ENCODE data around the gene JUP.
"Not testable (repeated sequence)": the region's sequence is repeated elsewhere in the genome, so short reads cannot be mapped to it uniquely, and the experiment has no call there.

The JUP gene

GRCh38 chr17:41777574-41778188 lies 8.8 kb downstream of the JUP start:
- no peaks in the 10 kb centered on the region for H3K27me3 ChIP-seq (ENCODE audit: control insufficient read depth in 2 of 2, insufficient read depth in 2 of 2, low read length in 2 of 2)
- no peaks in the 10 kb centered on the region for H3K9me3 ChIP-seq (ENCODE audit: control insufficient read depth in 2 of 2, low read length in 2 of 2)
- peak overlapping the region; percentile 44 to 72 for H3K9ac ChIP-seq (ENCODE audit: low read depth in 1 of 2, low read length in 2 of 2)
- H3K4me1 ChIP-seq (ENCODE audit: control insufficient read depth in 2 of 2, insufficient read depth in 2 of 2, low read length in 2 of 2) = peaks cover 57 to 64% of the 10 kb centered on the region in 2 donors
- H3K36me3 ChIP-seq (ENCODE audit: control insufficient read depth in 2 of 2, insufficient read depth in 2 of 2, low read length in 2 of 2) = peaks cover 3 to 10% of the 10 kb centered on the region in 2 donors
- peak overlapping the region in 1 of 2 donors; percentile 7 for H3K4me3 ChIP-seq (ENCODE audit: low read length in 2 of 2)
- H3K27ac ChIP-seq (ENCODE audit: low read depth in 2 of 2, low read length in 2 of 2) = peak overlapping the region; percentile 95

- peak overlapping the region; percentile 44 to 72 for H3K9ac ChIP-seq (ENCODE audit: low read depth in 1 of 2, low read length in 2 of 2)
- H3K4me1 ChIP-seq (ENCODE audit: control insufficient read depth in 2 of 2, insufficient read depth in 2 of 2, low read length in 2 of 2) = peaks cover 57 to 64% of the 10 kb centered on the region in 2 donors
- no peaks in the 10 kb centered on the region for H3K9me3 ChIP-seq (ENCODE audit: control insufficient read depth in 2 of 2, low read length in 2 of 2)
- H3K27ac ChIP-seq (ENCODE audit: low read depth in 2 of 2, low read length in 2 of 2) = peak overlapping the region; percentile 95
- H3K27me3 ChIP-seq (ENCODE audit: control insufficient read depth in 2 of 2, insufficient read depth in 2 of 2, low read length in 2 of 2) = no peaks in the 10 kb centered on the region
- peak overlapping the region; percentile 7 to 11 for H3K4me3 ChIP-seq (ENCODE audit: low read length in 2 of 2)
- H3K36me3 ChIP-seq (ENCODE audit: control insufficient read depth in 2 of 2, insufficient read depth in 2 of 2, low read length in 2 of 2) = peaks cover 3 to 11% of the 10 kb centered on the region in 2 donors
These were observed 9.3 kb downstream of the JUP start for GRCh38 chr17:41777157-41777573.

GRCh38 chr17:41776262-41776900 lies 10.1 kb downstream of the JUP start:
- H3K4me1 ChIP-seq (ENCODE audit: control insufficient read depth in 2 of 2, insufficient read depth in 2 of 2, low read length in 2 of 2) = peaks cover 60 to 72% of the 10 kb centered on the region in 2 donors
- H3K4me3 ChIP-seq (ENCODE audit: low read length in 2 of 2); H3K27me3 ChIP-seq (ENCODE audit: control insufficient read depth in 2 of 2, insufficient read depth in 2 of 2, low read length in 2 of 2); H3K9me3 ChIP-seq (ENCODE audit: control insufficient read depth in 2 of 2, low read length in 2 of 2): not testable (repeated sequence)
- H3K9ac ChIP-seq (ENCODE audit: low read depth in 1 of 2, low read length in 2 of 2) = peak overlapping the region; percentile 56 to 82
- peaks cover 10 to 11% of the 10 kb centered on the region in 2 donors for H3K36me3 ChIP-seq (ENCODE audit: control insufficient read depth in 2 of 2, insufficient read depth in 2 of 2, low read length in 2 of 2)
- H3K27ac ChIP-seq (ENCODE audit: low read depth in 2 of 2, low read length in 2 of 2) = peak overlapping the region; percentile 95

GRCh38 chr17:41775394-41776226 lies 10.9 kb downstream of the JUP start:
- Histone ChIP-seq H3K4me1 (ENCODE audit: control insufficient read depth in 2 of 2, insufficient read depth in 2 of 2, low read length in 2 of 2) (peaks cover 62 to 74% of the 10 kb centered on the region in 2 donors), H3K36me3 (ENCODE audit: control insufficient read depth in 2 of 2, insufficient read depth in 2 of 2, low read length in 2 of 2) (peaks cover 15 to 16% of the 10 kb centered on the region in 2 donors), H3K4me3 (ENCODE audit: low read length in 2 of 2) (peak overlapping the region in 1 of 2 donors; percentile 31), H3K9ac (ENCODE audit: low read depth in 1 of 2, low read length in 2 of 2) (peak overlapping the region; percentile 56 to 82), H3K27ac (ENCODE audit: low read depth in 2 of 2, low read length in 2 of 2) (peak overlapping the region; percentile 95), H3K9me3 (ENCODE audit: control insufficient read depth in 2 of 2, low read length in 2 of 2) (no peaks in the 10 kb centered on the region), H3K27me3 (ENCODE audit: control insufficient read depth in 2 of 2, insufficient read depth in 2 of 2, low read length in 2 of 2) (no peaks in the 10 kb centered on the region)

GRCh38 chr17:41773731-41774193 lies 12.7 kb downstream of the JUP start:
- H3K9ac ChIP-seq (ENCODE audit: low read depth in 1 of 2, low read length in 2 of 2) = peak overlapping the region; percentile 68 to 82
- H3K36me3 ChIP-seq (ENCODE audit: control insufficient read depth in 2 of 2, insufficient read depth in 2 of 2, low read length in 2 of 2) = peaks cover 33% of the 10 kb centered on the region in 2 donors
- H3K4me3 ChIP-seq (ENCODE audit: low read length in 2 of 2) = peak overlapping the region in 1 of 2 donors; percentile 43
- peak overlapping the region; percentile 95 for H3K27ac ChIP-seq (ENCODE audit: low read depth in 2 of 2, low read length in 2 of 2)
- H3K9me3 ChIP-seq (ENCODE audit: control insufficient read depth in 2 of 2, low read length in 2 of 2) = no peaks in the 10 kb centered on the region
- no peaks in the 10 kb centered on the region for H3K27me3 ChIP-seq (ENCODE audit: control insufficient read depth in 2 of 2, insufficient read depth in 2 of 2, low read length in 2 of 2)
- peaks cover 60 to 70% of the 10 kb centered on the region in 2 donors for H3K4me1 ChIP-seq (ENCODE audit: control insufficient read depth in 2 of 2, insufficient read depth in 2 of 2, low read length in 2 of 2)

- Histone ChIP-seq H3K27ac (ENCODE audit: low read depth in 2 of 2, low read length in 2 of 2) (peak overlapping the region; percentile 95), H3K36me3 (ENCODE audit: control insufficient read depth in 2 of 2, insufficient read depth in 2 of 2, low read length in 2 of 2) (peaks cover 37 to 39% of the 10 kb centered on the region in 2 donors), H3K27me3 (ENCODE audit: control insufficient read depth in 2 of 2, insufficient read depth in 2 of 2, low read length in 2 of 2) (no peaks in the 10 kb centered on the region), H3K9me3 (ENCODE audit: control insufficient read depth in 2 of 2, low read length in 2 of 2) (no peaks in the 10 kb centered on the region), H3K4me3 (ENCODE audit: low read length in 2 of 2) (peak overlapping the region in 1 of 2 donors; percentile 56), H3K4me1 (ENCODE audit: control insufficient read depth in 2 of 2, insufficient read depth in 2 of 2, low read length in 2 of 2) (peaks cover 60 to 68% of the 10 kb centered on the region in 2 donors), H3K9ac (ENCODE audit: low read depth in 1 of 2, low read length in 2 of 2) (peak overlapping the region; percentile 72 to 82)
These were observed 13.3 kb downstream of the JUP start for GRCh38 chr17:41773190-41773588.

GRCh38 chr17:41772586-41773189 lies 13.8 kb downstream of the JUP start:
- Histone ChIP-seq H3K9me3 (ENCODE audit: control insufficient read depth in 2 of 2, low read length in 2 of 2) (no peaks in the 10 kb centered on the region), H3K27ac (ENCODE audit: low read depth in 2 of 2, low read length in 2 of 2) (peak overlapping the region; percentile 95), H3K36me3 (ENCODE audit: control insufficient read depth in 2 of 2, insufficient read depth in 2 of 2, low read length in 2 of 2) (peaks cover 39 to 43% of the 10 kb centered on the region in 2 donors), H3K27me3 (ENCODE audit: control insufficient read depth in 2 of 2, insufficient read depth in 2 of 2, low read length in 2 of 2) (no peaks in the 10 kb centered on the region), H3K4me3 (ENCODE audit: low read length in 2 of 2) (peak overlapping the region; percentile 25 to 56), H3K9ac (ENCODE audit: low read depth in 1 of 2, low read length in 2 of 2) (peak overlapping the region; percentile 72 to 82), H3K4me1 (ENCODE audit: control insufficient read depth in 2 of 2, insufficient read depth in 2 of 2, low read length in 2 of 2) (peaks cover 55 to 63% of the 10 kb centered on the region in 2 donors)

- Histone ChIP-seq H3K27me3 (ENCODE audit: control insufficient read depth in 2 of 2, insufficient read depth in 2 of 2, low read length in 2 of 2) (no peaks in the 10 kb centered on the region), H3K9me3 (ENCODE audit: control insufficient read depth in 2 of 2, low read length in 2 of 2) (no peaks in the 10 kb centered on the region), H3K4me3 (ENCODE audit: low read length in 2 of 2) (peak overlapping the region; percentile 25 to 56), H3K9ac (ENCODE audit: low read depth in 1 of 2, low read length in 2 of 2) (peak overlapping the region; percentile 72 to 82), H3K27ac (ENCODE audit: low read depth in 2 of 2, low read length in 2 of 2) (peak overlapping the region; percentile 95), H3K4me1 (ENCODE audit: control insufficient read depth in 2 of 2, insufficient read depth in 2 of 2, low read length in 2 of 2) (peaks cover 50 to 58% of the 10 kb centered on the region in 2 donors), H3K36me3 (ENCODE audit: control insufficient read depth in 2 of 2, insufficient read depth in 2 of 2, low read length in 2 of 2) (peaks cover 43 to 47% of the 10 kb centered on the region in 2 donors)
These were observed 14.3 kb downstream of the JUP start for GRCh38 chr17:41772218-41772585.

GRCh38 chr17:41771389-41772206 lies 14.9 kb downstream of the JUP start:
- Histone ChIP-seq H3K36me3 (ENCODE audit: control insufficient read depth in 2 of 2, insufficient read depth in 2 of 2, low read length in 2 of 2) (peaks cover 47 to 48% of the 10 kb centered on the region in 2 donors), H3K27ac (ENCODE audit: low read depth in 2 of 2, low read length in 2 of 2) (peak overlapping the region; percentile 95), H3K9me3 (ENCODE audit: control insufficient read depth in 2 of 2, low read length in 2 of 2) (no peaks in the 10 kb centered on the region), H3K4me1 (ENCODE audit: control insufficient read depth in 2 of 2, insufficient read depth in 2 of 2, low read length in 2 of 2) (peaks cover 46 to 52% of the 10 kb centered on the region in 2 donors), H3K27me3 (ENCODE audit: control insufficient read depth in 2 of 2, insufficient read depth in 2 of 2, low read length in 2 of 2) (no peaks in the 10 kb centered on the region), H3K9ac (ENCODE audit: low read depth in 1 of 2, low read length in 2 of 2) (peak overlapping the region; percentile 72 to 82), H3K4me3 (ENCODE audit: low read length in 2 of 2) (peak overlapping the region; percentile 25 to 26)
